Activated T-cell treated with anti-CD3 and anti-CD28 coated beads, Interleukin-2, amount 50 U/mL, for 4 hours (primary cell): ENCODE measurements around the gene WIPF1. TPM values are rescaled to one million over a fixed set of nuclear protein-coding genes. Genes with fewer than 3 reads are reported as not detected.
"Not testable (repeated sequence)": the region's sequence is repeated elsewhere in the genome, so short reads cannot be mapped to it uniquely, and the experiment has no call there.

ENCODE experiments used
- ATAC-seq, 2 donors: fragments of 200-7000 bp; cut with Tn5 transposase; one replicate each; pipeline ENCODE4 v1.10.0; 2021
- DNase-seq: peaks from one replicate; pipeline ENCODE4 v3.0.0-alpha.2; 2020
- H3K27me3 Mint-ChIP-seq: one replicate; pipeline ENCODE4 v1.8.0; 2021; ENCODE audit warnings: low read depth, mixed read lengths
- H3K36me3 Mint-ChIP-seq: one replicate; pipeline ENCODE4 v1.8.0; 2022; ENCODE audit warnings: mixed read lengths; ENCODE audit not compliant: insufficient read depth
- H3K4me1 Mint-ChIP-seq: one replicate; pipeline ENCODE4 v1.8.0; 2021; ENCODE audit warnings: low read depth, mixed read lengths
- H3K4me3 Mint-ChIP-seq: one replicate; pipeline ENCODE4 v1.8.0; 2021; ENCODE audit warnings: mild to moderate bottlenecking, moderate library complexity, mixed read lengths
- H3K9me3 Mint-ChIP-seq: one replicate; pipeline ENCODE4 v1.8.0; 2021; ENCODE audit warnings: mixed read lengths
- total RNA-seq, 3 donors: library from RNA; stranded (reverse); gene quantifications; one replicate each; pipeline ENCODE4 v1.2.1, GENCODE V29; 2021

The WIPF1 gene
- total RNA-seq, 3 donors from 2014 or later, result 95.1 to 122 (median 101) TPM

- Mint-ChIP-seq H3K27me3 (no peaks in the 10 kb centered on the region), H3K9me3 (no peaks in the 10 kb centered on the region), H3K36me3 (peaks cover 21% of the 10 kb centered on the region), H3K4me1 (peaks cover 6% of the 10 kb centered on the region), H3K4me3 (no peak overlapping the region)
- no peak for ATAC-seq
- no peak for DNase-seq
Observed at GRCh38 chr2:174561283-174561971, 36.2 kb downstream of the WIPF1 start.

- Mint-ChIP-seq H3K4me1 (peaks cover 12% of the 10 kb centered on the region), H3K36me3 (peaks cover 22% of the 10 kb centered on the region), H3K9me3 (no peaks in the 10 kb centered on the region), H3K27me3 (no peaks in the 10 kb centered on the region), H3K4me3 (no peak overlapping the region)
- no peak for DNase-seq
- ATAC-seq, result no peak
Observed at GRCh38 chr2:174560737-174561136, 36.9 kb downstream of the WIPF1 start.

- Mint-ChIP-seq H3K9me3 (no peaks in the 10 kb centered on the region), H3K4me1 (peaks cover 39% of the 10 kb centered on the region), H3K4me3 (no peak overlapping the region), H3K27me3 (no peaks in the 10 kb centered on the region), H3K36me3 (peaks cover 10% of the 10 kb centered on the region)
- ATAC-seq (no peak), DNase-seq (no peak)
Observed at GRCh38 chr2:174555998-174556397, 41.6 kb downstream of the WIPF1 start.

- Mint-ChIP-seq H3K9me3 (no peaks in the 10 kb centered on the region), H3K4me1 (peaks cover 39% of the 10 kb centered on the region), H3K27me3 (no peaks in the 10 kb centered on the region), H3K4me3 (no peak overlapping the region), H3K36me3 (peaks cover 6% of the 10 kb centered on the region)
- ATAC-seq, result peak; percentile 29 to 46
- no peak for DNase-seq
Observed at GRCh38 chr2:174554529-174555150, 43.0 kb downstream of the WIPF1 start.

GRCh38 chr2:174553811-174554493, 43.7 kb downstream of the WIPF1 start:
- no peak for DNase-seq
- no peaks in the 10 kb centered on the region for H3K27me3 Mint-ChIP-seq
- H3K4me1 Mint-ChIP-seq, result peaks cover 39% of the 10 kb centered on the region
- H3K9me3 Mint-ChIP-seq, result no peaks in the 10 kb centered on the region
- H3K4me3 Mint-ChIP-seq, result peak overlapping the region; percentile 10
- peaks cover 6% of the 10 kb centered on the region for H3K36me3 Mint-ChIP-seq
- peak in 1 of 2 donors; percentile 23 for ATAC-seq

GRCh38 chr2:174552880-174553279, 44.7 kb downstream of the WIPF1 start:
- H3K36me3 Mint-ChIP-seq, result peaks cover 6% of the 10 kb centered on the region
- ATAC-seq, result no peak
- DNase-seq, result no peak
- H3K4me3 Mint-ChIP-seq, result no peak overlapping the region
- H3K9me3 Mint-ChIP-seq, result no peaks in the 10 kb centered on the region
- peaks cover 39% of the 10 kb centered on the region for H3K4me1 Mint-ChIP-seq
- no peaks in the 10 kb centered on the region for H3K27me3 Mint-ChIP-seq

- Mint-ChIP-seq H3K4me1 (peaks cover 39% of the 10 kb centered on the region), H3K4me3 (no peak overlapping the region)
Observed at GRCh38 chr2:174551697-174552096, 45.9 kb downstream of the WIPF1 start.

GRCh38 chr2:174548646-174549045, 49.0 kb downstream of the WIPF1 start:
- H3K27me3 Mint-ChIP-seq, H3K36me3 Mint-ChIP-seq, DNase-seq, H3K9me3 Mint-ChIP-seq, ATAC-seq, H3K4me3 Mint-ChIP-seq: not testable (repeated sequence)
- H3K4me1 Mint-ChIP-seq, result peaks cover 21% of the 10 kb centered on the region

More at GRCh38 chr2:174551697-174552096, 45.9 kb downstream of the WIPF1 start:
- Mint-ChIP-seq H3K27me3 (no peaks in the 10 kb centered on the region), H3K9me3 (no peaks in the 10 kb centered on the region), H3K36me3 (peaks cover 9% of the 10 kb centered on the region)
- ATAC-seq (peak; percentile 35 to 64), DNase-seq (no peak)

- H3K9me3 Mint-ChIP-seq, H3K36me3 Mint-ChIP-seq, H3K4me3 Mint-ChIP-seq, H3K27me3 Mint-ChIP-seq, DNase-seq, ATAC-seq: not testable (repeated sequence)
- H3K4me1 Mint-ChIP-seq, result peaks cover 22% of the 10 kb centered on the region
Observed at GRCh38 chr2:174548021-174548420, 49.6 kb downstream of the WIPF1 start.

- Mint-ChIP-seq H3K9me3 (no peaks in the 10 kb centered on the region), H3K4me1 (peaks cover 10% of the 10 kb centered on the region), H3K27me3 (no peaks in the 10 kb centered on the region), H3K36me3 (peaks cover 5% of the 10 kb centered on the region), H3K4me3 (no peak overlapping the region)
- DNase-seq (no peak), ATAC-seq (peak; percentile 48 to 72)
Observed at GRCh38 chr2:174546519-174547506, 50.8 kb downstream of the WIPF1 start.

GRCh38 chr2:174545240-174545639, 52.4 kb downstream of the WIPF1 start:
- DNase-seq, result no peak
- Mint-ChIP-seq H3K27me3 (no peaks in the 10 kb centered on the region), H3K36me3 (peaks cover 2% of the 10 kb centered on the region), H3K4me1 (peaks cover 7% of the 10 kb centered on the region), H3K9me3 (no peaks in the 10 kb centered on the region), H3K4me3 (no peak overlapping the region)
- no peak for ATAC-seq

- DNase-seq (no peak), ATAC-seq (no peak)
- Mint-ChIP-seq H3K4me1 (peaks cover 7% of the 10 kb centered on the region), H3K9me3 (no peaks in the 10 kb centered on the region), H3K4me3 (no peak overlapping the region), H3K36me3 (peaks cover 2% of the 10 kb centered on the region), H3K27me3 (no peaks in the 10 kb centered on the region)
Observed at GRCh38 chr2:174544802-174545201, 52.8 kb downstream of the WIPF1 start.

- Mint-ChIP-seq H3K9me3 (no peaks in the 10 kb centered on the region), H3K27me3 (no peaks in the 10 kb centered on the region), H3K36me3 (peaks cover 2% of the 10 kb centered on the region), H3K4me3 (no peak overlapping the region), H3K4me1 (peaks cover 9% of the 10 kb centered on the region)
- ATAC-seq, result peak; percentile 67 to 78
- no peak for DNase-seq
Observed at GRCh38 chr2:174544156-174544555, 53.4 kb downstream of the WIPF1 start.

GRCh38 chr2:174540893-174541292, 56.7 kb downstream of the WIPF1 start:
- ATAC-seq (no peak), DNase-seq (no peak)
- H3K36me3 Mint-ChIP-seq, result no peaks in the 10 kb centered on the region
- H3K4me3 Mint-ChIP-seq, result no peak overlapping the region
- peaks cover 14% of the 10 kb centered on the region for H3K4me1 Mint-ChIP-seq
- H3K27me3 Mint-ChIP-seq, result no peaks in the 10 kb centered on the region
- H3K9me3 Mint-ChIP-seq, result no peaks in the 10 kb centered on the region
